HG02943 (cell line): ENCODE measurements around the gene ACSS1.

Source experiments
- ATAC-seq: cut with Tn5 transposase; IDR thresholded peaks from one replicate; pipeline ENCODE4 v1.9.1; 2021; ENCODE audit warnings: mild to moderate bottlenecking, low read depth, moderate library complexity; ENCODE audit not compliant: unreplicated experiment

Gene ACSS1

GRCh38 chr20:25048519-25048952, 9.4 kb downstream of the ACSS1 start:
- ATAC-seq, result no peak

DNA sequence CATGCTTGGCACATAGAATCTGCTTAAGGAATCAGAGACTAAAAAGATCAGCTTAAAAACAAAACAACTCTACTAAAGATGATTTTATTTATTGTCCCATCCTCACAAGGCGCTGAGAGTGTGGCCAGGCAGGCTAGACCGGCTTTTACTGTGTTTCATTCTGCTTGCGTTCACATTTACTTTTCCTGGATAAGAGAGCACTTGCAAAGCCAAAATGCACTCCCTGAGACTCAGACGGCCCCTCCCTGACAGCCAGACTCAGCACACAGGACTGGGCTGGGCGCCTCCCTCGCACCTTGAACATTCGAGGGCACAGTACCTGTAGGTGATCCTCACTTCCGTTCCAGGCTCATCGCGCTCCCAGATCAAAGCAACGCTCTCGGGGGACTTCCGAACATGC, 10.2 kb downstream of the ACSS1 start:
- no peak for ATAC-seq

GRCh38 chr20:25046736-25047666, 10.9 kb downstream of the ACSS1 start:
- no peak for ATAC-seq

DNA sequence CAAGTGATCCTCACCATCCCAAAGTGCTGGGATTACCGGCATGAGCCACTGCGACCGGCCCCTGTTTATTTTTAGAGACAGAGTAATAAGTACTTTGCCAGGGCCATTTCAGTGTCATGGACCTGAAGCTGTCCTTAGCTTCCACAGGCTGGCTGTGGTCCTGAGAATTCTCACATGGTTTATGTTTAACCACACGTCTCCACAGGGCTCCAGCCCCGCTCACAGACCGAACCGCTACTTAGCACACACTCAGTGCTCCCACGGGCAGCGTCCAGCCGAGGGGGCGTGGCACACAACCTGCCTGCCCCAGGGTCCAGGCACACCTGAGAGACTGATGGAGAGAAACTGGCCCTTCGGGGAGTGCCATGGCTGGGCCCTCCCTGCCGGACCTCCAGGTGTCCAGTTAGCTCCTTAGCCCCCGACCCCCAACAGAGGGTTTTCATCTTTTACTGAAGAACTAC, 11.7 kb downstream of the ACSS1 start:
- no peak for ATAC-seq

DNA sequence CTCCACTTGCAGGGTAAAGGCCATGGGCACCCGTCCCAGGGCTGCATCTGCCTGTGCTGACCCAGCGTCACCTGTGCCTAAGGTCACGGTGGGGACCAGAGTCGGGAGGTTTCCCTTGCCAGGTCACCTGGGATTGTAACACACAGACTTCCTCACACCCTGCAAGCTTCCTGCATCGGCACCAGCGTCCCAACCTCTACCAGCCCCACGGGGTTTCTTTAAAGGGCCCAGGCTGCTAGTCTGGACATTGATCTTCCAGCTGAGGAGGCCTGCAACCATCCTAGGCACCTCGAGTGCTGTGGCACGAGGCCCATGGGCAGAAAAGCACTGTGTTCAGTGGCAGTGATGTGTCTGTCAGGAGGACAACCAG, 12.6 kb downstream of the ACSS1 start:
- ATAC-seq, result no peak

DNA sequence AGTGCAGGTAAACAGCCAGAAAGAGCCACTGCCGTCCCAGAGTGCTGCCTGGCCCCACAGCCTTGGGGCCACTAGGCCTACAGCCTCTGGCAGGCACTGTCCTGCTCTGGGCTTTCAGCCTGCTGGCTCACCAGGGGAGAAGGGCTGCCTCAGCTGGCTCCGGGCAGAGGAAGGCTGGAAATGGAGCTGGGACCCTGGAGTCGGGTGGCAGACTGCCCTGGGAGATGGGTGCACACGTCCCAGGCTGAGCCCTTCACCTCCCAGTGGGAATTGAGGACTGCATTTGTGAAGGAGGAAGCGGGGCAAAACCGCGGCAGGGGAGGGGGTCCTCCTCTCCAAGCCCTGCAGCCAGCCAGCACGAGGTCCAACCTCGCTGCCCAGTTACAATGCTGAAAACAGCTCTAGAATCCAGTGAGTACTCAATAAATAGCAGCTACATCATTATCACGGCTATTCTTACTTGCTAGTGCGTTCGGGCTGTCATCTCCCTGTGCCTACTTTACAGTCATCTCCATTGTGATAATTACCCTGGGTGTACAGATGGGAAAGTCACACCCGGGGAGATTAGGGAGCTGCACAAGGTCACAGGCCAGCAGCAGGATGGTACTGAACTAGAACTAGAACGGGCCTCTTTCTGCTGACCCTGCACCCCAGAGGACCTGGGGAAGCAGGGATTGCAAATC, 13.1 kb downstream of the ACSS1 start:
- no peak for ATAC-seq

DNA sequence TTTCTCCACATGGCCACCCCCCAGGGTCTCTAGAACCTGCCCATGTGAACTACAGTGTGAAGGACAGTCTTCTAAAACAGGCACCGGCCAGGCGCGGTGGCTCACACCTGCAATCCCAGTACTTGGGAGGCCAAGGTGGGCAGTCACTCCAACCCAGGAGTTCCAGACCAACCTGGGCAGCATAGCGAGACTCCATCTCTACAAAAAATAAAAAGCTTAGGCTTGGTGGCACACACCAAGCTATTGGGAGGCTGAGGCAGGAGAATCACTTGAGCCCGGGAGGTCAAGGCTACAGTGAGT, 13.7 kb downstream of the ACSS1 start:
- ATAC-seq, result no peak

- ATAC-seq, result no peak
Measured at GRCh38 chr20:25043499-25044260, 14.3 kb downstream of the ACSS1 start.

DNA sequence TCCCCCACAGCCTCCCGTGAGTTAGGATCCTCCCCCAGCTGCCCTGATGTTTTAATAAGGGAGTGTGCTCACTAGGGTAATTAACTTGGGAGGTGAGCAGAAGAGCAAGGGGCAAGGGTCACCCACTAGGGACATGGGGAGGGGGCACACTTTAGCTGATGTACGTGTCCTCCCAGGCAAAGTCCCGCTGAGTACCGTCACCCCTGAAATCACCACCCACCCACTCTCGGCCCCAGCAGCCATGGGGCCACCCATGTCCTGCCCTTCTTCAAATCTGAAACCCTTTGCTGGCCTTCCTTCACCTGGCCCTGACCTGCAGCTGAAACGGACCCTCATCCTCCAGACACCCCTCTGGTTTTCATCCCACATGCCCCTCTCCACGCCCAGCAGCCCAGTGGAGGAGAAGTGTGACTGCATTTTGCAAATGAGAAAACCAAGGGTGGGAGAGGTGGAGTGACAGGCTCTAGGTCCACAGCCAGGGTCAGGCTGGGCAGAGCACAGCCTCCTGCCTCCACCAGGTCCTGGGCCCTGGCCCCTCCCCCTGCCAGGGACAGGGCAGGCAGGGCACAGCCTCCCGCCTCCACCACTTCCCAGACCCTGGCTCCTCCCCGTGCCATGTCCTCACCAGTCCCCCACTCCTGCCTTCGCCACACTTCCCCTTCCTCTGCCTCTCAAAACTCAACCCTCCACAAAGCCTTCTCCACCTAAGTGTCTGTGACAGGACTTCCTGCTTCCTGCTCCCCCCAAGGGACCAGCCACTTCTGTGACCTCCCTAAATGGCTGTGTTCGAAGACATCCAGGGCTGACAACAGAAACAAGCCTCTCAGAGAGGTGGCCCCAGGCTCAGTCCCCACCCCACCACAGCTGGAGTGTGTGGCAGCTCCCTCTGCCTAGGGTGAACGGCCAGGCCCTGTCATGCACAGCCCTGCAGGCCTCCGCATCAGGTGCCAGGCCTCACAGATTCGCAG, 15.1 kb downstream of the ACSS1 start:
- ATAC-seq, result peak; percentile 94

GRCh38 chr20:25041813-25042530, 16.0 kb downstream of the ACSS1 start:
- no peak for ATAC-seq

DNA sequence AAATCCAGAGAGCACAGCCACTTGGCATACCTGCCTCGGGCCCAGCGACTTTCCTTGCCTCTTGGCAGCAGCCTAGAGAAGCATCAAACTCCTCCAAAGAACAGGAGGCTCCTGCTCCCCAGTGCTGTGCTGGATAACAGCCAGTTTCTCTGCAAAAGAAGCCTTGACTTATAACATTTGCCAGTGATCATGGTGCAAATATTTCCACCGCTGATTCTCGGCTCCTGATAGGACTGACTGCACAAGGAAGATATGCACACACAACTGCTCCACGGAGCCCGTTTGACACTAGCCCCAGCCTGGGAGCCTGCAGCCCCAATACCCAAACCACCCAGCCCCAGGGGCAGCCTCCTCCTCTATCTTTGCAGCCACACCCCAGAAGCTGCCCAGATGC, 17.5 kb downstream of the ACSS1 start:
- ATAC-seq, result no peak

- no peak for ATAC-seq
Measured at GRCh38 chr20:25039697-25040437, 18.1 kb downstream of the ACSS1 start.

DNA sequence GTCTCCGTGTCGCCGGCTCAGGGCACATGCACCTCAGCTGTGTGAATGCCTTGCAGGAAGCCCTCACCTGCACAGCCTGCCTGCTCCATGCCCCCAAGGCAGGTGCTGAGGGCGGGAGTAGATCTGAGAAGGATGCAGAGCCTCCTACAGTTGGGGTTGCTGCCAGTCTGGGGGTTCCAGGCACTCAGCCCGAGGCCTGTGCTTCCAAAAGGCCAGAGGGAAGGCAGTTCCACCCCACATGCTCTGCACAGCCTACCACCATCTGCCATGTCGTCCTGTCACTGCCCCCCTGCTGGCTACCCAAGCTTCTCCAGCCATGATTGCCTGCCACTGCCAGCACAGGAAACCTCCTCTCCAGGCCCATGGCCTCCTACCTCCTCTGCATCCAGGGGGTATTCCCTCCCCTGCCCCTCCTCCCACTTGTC, 19.3 kb downstream of the ACSS1 start:
- no peak for ATAC-seq

DNA sequence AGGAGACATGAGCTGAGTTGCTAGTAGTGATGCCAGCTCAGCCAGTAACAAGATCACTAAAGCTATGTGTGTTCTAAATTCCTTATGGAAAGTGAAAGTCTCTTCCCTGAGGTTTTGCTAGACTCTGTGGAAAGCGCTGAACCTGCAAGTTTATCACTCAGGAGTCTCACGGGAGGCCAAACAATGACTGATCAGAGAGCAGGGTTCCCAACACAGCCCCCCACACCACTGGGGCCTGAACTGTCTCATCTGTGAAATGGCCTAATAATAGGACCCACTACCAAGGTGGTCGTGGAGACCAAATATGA, 19.9 kb downstream of the ACSS1 start:
- no peak for ATAC-seq

GRCh38 chr20:25037288-25038102, 20.4 kb downstream of the ACSS1 start:
- ATAC-seq, result no peak

- no peak for ATAC-seq
Measured at GRCh38 chr20:25036331-25036936, 21.5 kb downstream of the ACSS1 start.

DNA sequence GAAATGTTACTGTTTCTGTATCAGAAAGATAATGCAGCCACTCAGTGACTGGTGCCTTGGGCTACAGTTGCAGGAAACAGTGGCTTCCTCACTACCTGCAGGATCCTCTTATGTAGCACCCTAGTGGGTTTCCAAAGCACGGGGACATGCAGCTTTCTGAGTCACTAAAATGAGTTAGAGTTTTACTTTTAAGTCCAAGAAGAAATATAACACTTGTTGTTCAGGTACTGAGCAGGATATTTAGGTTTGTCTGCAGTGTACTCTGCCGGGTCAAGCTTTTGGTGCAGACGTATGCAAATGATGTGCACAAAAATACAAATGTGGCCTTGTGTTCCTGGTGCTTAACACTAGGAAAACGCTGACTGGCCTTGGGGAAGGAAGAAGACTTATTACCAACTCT, 22.0 kb downstream of the ACSS1 start:
- no peak for ATAC-seq

DNA sequence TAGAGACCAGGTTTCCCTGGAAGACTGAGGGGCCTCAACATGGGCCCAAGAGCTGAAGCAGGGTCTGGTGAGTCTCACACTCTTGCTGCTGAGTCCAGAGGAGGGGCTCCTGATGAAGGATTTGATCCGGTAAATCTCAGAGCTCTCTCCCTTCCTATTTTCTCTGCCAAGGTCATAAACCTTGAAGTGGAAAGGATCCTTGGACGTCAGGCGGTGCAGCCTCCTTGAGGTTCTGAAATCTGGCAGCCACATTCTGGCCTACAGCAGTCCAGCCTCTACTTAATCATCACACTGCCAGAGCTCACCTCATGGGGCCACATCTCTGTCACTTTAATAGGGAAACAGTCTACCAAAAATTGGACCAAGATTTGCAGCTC, 24.0 kb downstream of the ACSS1 start:
- no peak for ATAC-seq
